Mucosa of descending colon (tissue), 3 donors: ENCODE data around the gene MARVELD1. TPM values are rescaled to one million over a fixed set of nuclear protein-coding genes. Genes with fewer than 3 reads are reported as not detected.

Source experiments
- ATAC-seq: fragments of 200-7000 bp; cut with Tn5 transposase; one replicate; pipeline ENCODE4 v1.9.1; 2020; ENCODE audit warnings: mild to moderate bottlenecking, moderate library complexity
- DNase-seq, 3 donors: peaks; one replicate each; pipeline ENCODE4 v3.0.0-alpha.2; 2020
- H3K36me3 ChIP-seq: fragments of 200-600 bp; one replicate; pipeline ENCODE4 v1.8.0; 2021; ENCODE audit warnings: low read depth, mild to moderate bottlenecking
- H3K4me1 ChIP-seq: fragments of 200-600 bp; one replicate; pipeline ENCODE4 v1.8.0; 2021; ENCODE audit warnings: low read depth, mild to moderate bottlenecking
- H3K4me3 ChIP-seq: fragments of 200-600 bp; one replicate; pipeline ENCODE4 v1.8.0; 2021; ENCODE audit warnings: mild to moderate bottlenecking
- H3K9me3 ChIP-seq: fragments of 200-600 bp; one replicate; pipeline ENCODE4 v1.8.0; 2021; ENCODE audit warnings: mild to moderate bottlenecking
- CTCF ChIP-seq: fragments of 200-600 bp; IDR thresholded peaks from one replicate; pipeline ENCODE4 v1.8.0; 2022; ENCODE audit warnings: antibody characterized with exemption, mild to moderate bottlenecking
- intact Hi-C, 2 donors: fragments of 100-400 bp; cut with DNase I in 1 of 2; cut with micrococcal nuclease in 1 of 2; formaldehyde crosslinking; loops; one replicate each; pipeline versions ENCODE4 v1.11.0 to v1.11.1; 2022; cut with DNase I, micrococcal nuclease
- total RNA-seq, 3 donors: library from RNA; stranded (reverse); fragmentation: NEBNext Ultra II Directional in 2 of 3; extraction: Animal tissue kit (Norgen Biotek cat#: 25700) in 2 of 3; gene quantifications; one replicate each; pipeline versions ENCODE4 v1.2.1 to v1.2.4, GENCODE V29; 2021 to 2023
- donor health status: DM: no; HTN: no; CAD: no; lungs with moderate emphysema.
- donor health status: DM: no; HTN: no; CAD: no.
- donor health status: DM: no; HTN: yes; CAD: no.

Gene MARVELD1
- total RNA-seq, 3 donors from 2014 or later = 30.7 to 45.7 (median 37.7) TPM

DNA sequence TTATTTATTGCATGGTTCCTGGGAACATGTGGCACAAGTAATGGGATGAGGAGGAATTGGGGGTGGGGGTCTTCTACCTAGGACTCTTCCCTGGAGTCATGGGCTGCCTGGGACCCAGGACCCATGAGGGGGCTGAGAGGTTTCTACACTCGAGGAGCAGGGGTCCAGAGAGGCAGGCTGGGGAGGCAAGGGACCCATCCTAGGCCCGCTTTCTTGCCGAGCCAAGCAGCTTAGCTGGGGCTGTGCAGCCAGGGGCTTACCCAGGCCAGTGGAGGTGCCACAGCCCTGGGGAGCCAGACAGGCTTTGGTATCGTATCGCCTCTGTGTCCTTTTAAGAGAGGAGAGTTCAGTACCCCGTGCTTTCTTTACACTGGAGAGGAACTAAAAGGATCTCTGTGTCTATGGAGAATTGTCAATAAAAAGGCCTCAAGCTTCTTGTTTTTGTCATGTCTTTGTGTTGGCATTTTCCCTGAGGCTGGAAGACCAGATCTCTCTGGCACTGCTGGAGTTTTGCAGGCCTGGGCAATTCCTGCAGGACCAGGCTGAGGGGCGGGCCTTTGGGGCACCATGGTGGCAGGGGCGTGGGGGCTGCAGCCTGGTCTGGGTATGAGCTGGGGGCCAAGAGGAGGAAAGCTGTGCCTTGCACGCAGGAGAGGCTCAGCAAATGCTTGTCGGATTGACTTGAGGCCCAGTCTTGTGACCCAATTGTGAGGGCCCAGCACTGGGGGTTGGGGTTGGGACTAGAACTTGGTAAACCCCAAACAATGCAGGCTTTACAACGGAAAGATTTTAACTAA, 47.1 kb downstream of the MARVELD1 start:
- no peak for TF ChIP-seq CTCF
- no peak overlapping the region for H3K4me3 ChIP-seq
- intact Hi-C loops = no loop called here
- no peaks in the 10 kb centered on the region for H3K36me3 ChIP-seq
- DNase-seq (no peak), ATAC-seq (no peak)
- no peaks in the 10 kb centered on the region for H3K9me3 ChIP-seq
- H3K4me1 ChIP-seq = no peaks in the 10 kb centered on the region

- H3K4me1 ChIP-seq = no peaks in the 10 kb centered on the region
- H3K4me3 ChIP-seq = no peak overlapping the region
- no peak for DNase-seq
- H3K36me3 ChIP-seq = no peaks in the 10 kb centered on the region
- no peak for ATAC-seq
- intact Hi-C loops = no loop called here
- no peaks in the 10 kb centered on the region for H3K9me3 ChIP-seq
- no peak for TF ChIP-seq CTCF
Measured at GRCh38 chr10:97761331-97761865, 47.9 kb downstream of the MARVELD1 start.

- intact Hi-C loops = no loop called here
- ATAC-seq (no peak), DNase-seq (no peak)
- Histone ChIP-seq H3K9me3 (no peaks in the 10 kb centered on the region), H3K4me1 (no peaks in the 10 kb centered on the region), H3K36me3 (no peaks in the 10 kb centered on the region), H3K4me3 (no peak overlapping the region)
- TF ChIP-seq CTCF = no peak
Measured at GRCh38 chr10:97762056-97762455, 48.5 kb downstream of the MARVELD1 start.

GRCh38 chr10:97762816-97763215, 49.3 kb downstream of the MARVELD1 start:
- no peaks in the 10 kb centered on the region for H3K4me1 ChIP-seq
- no peak overlapping the region for H3K4me3 ChIP-seq
- intact Hi-C loops = no loop called here
- no peak for TF ChIP-seq CTCF
- H3K36me3 ChIP-seq = no peaks in the 10 kb centered on the region
- no peaks in the 10 kb centered on the region for H3K9me3 ChIP-seq
- DNase-seq (no peak), ATAC-seq (no peak)

DNA sequence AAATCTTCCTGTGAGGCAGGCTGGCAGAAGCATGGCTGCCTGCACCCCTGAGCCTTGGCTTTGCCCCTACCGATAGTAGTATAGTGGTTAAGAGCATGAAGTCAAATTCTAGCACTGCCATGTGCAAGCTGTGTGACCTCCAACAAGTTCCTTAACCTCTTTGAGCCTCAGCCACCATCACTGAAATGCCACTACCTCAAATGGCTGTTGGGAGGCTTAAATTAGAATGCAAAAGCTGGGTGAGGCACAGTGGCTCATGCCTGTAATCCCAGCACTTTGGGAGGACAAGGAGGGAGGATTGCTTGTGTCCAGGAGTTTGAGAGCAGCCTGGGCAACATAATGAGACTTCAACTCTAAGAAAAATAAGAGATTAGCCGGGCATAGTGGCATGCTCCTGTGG, 49.9 kb downstream of the MARVELD1 start:
- TF ChIP-seq CTCF = no peak
- DNase-seq (no peak), ATAC-seq (no peak)
- intact Hi-C loops = no loop called here
- Histone ChIP-seq H3K4me1 (no peaks in the 10 kb centered on the region), H3K4me3 (no peak overlapping the region), H3K9me3 (no peaks in the 10 kb centered on the region), H3K36me3 (no peaks in the 10 kb centered on the region)
